ENCODE measurements around the gene CCL11. TPM values are rescaled to one million over a fixed set of nuclear protein-coding genes. Genes with fewer than 3 reads are reported as not detected.

The CCL11 gene
- total RNA-seq, 1 donor from 2014 or later = not detected

DNA sequence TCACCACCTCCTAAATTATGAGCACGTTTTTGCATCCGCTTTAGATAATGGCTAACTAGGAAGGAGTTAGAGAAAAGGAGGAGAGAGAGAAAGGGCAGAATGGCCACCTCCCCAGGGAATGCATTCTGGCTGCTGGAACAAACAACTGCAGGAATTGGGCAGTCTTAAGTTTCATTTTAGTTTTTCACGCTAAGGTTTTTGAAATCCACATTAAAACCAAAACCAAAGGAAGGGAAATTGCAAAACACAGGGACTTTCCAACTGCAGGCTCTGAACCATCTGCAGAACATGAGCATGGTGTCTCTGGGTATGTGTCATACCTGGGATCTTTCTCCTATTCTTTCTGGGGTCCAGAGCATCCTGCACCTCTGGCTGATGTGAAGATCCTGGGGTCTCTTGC is 21.6 kb downstream of the CCL11 start:
- H3K4me1 Mint-ChIP-seq (ENCODE audit: unreplicated experiment) = peaks cover 3% of the 10 kb centered on the region
- no peak overlapping the region for H3K27ac Mint-ChIP-seq

DNA sequence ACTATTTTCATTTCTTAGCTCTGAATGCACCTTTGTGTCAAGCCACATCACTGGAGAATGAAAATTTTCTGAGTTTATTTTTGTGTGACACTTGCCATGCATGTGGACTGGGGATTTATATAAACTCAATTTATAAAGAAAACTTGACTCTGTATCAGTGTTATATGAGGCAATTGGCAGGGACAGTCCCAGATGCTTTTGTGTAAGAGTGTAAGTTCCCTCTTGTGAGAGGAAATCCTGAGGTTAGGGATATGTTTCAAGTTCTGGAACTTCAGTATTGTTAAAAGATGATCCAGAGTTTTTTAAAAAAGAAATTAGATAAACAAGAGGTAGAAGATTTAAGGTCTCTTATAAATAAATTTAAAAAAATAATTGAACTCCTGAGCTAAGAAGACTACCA is 22.8 kb downstream of the CCL11 start:
- Mint-ChIP-seq H3K4me1 (ENCODE audit: unreplicated experiment) (peaks cover 6% of the 10 kb centered on the region), H3K9me3 (no peaks in the 10 kb centered on the region), H3K4me3 (no peak overlapping the region), H3K27ac (no peak overlapping the region), H3K36me3 (no peaks in the 10 kb centered on the region), H3K27me3 (peaks cover 9% of the 10 kb centered on the region)
- TF ChIP-seq, protein P1, sequence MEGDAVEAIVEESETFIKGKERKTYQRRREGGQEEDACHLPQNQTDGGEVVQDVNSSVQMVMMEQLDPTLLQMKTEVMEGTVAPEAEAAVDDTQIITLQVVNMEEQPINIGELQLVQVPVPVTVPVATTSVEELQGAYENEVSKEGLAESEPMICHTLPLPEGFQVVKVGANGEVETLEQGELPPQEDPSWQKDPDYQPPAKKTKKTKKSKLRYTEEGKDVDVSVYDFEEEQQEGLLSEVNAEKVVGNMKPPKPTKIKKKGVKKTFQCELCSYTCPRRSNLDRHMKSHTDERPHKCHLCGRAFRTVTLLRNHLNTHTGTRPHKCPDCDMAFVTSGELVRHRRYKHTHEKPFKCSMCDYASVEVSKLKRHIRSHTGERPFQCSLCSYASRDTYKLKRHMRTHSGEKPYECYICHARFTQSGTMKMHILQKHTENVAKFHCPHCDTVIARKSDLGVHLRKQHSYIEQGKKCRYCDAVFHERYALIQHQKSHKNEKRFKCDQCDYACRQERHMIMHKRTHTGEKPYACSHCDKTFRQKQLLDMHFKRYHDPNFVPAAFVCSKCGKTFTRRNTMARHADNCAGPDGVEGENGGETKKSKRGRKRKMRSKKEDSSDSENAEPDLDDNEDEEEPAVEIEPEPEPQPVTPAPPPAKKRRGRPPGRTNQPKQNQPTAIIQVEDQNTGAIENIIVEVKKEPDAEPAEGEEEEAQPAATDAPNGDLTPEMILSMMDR (conservative IDR thresholded peaks at IDR 0.05) = no peak
- no peak for DNase-seq (ENCODE audit: extremely low spot score, unreplicated experiment)

More for the DNA sequence above, 21.6 kb downstream of the CCL11 start:
- TF ChIP-seq, protein P1 (conservative IDR thresholded peaks at IDR 0.05) = no peak
- Mint-ChIP-seq H3K9me3 (no peaks in the 10 kb centered on the region), H3K4me3 (no peak overlapping the region), H3K36me3 (no peaks in the 10 kb centered on the region), H3K27me3 (peaks cover 6% of the 10 kb centered on the region)
- DNase-seq (ENCODE audit: extremely low spot score, unreplicated experiment) = no peak

DNA sequence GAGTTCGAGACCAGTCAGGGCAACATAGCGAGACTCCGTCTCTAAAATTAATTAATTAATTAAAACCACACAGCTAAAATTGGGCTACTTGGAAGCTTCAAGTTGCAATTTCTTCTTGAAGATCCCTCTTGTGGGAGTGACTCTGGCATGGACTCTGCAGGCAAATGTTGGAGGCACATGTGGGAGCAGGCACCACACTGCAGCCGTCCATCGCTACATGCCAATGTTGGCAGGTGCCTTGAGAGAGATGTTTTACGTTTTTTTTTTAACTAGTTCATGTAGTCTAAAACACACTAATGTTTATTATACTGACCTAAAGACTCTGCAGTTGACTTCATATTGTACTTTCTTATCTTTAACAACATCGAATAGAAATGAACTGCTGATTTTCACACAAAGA is 25.7 kb downstream of the CCL11 start:
- no peak overlapping the region for H3K27ac Mint-ChIP-seq
- no peaks in the 10 kb centered on the region for H3K9me3 Mint-ChIP-seq
- peaks cover 18% of the 10 kb centered on the region for H3K27me3 Mint-ChIP-seq
- H3K4me1 Mint-ChIP-seq (ENCODE audit: unreplicated experiment) = peaks cover 6% of the 10 kb centered on the region
- no peaks in the 10 kb centered on the region for H3K36me3 Mint-ChIP-seq
- DNase-seq (ENCODE audit: extremely low spot score, unreplicated experiment) = no peak
- H3K4me3 Mint-ChIP-seq = no peak overlapping the region
- TF ChIP-seq, protein P1 (conservative IDR thresholded peaks at IDR 0.05) = no peak

DNA sequence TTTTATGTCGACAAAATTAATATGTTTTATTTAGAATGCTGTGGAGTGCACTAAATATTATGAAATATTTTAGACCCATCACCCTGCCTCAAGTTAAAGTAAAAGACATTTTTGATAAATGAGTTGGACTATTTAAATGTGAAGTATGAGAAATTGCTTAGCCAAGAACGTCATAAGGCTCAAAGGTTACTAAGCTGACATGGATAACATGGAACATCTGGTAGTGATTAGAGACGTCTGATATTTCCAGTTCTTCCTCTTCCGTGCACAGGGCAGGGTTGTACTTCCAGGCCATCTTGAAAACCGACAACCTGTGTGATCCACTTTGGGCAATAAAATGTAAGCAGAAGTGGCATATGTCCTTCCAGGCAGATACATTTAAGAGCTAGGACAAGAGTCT is 26.5 kb downstream of the CCL11 start:
- TF ChIP-seq, protein P1 (conservative IDR thresholded peaks at IDR 0.05) = no peak
- no peak for DNase-seq (ENCODE audit: extremely low spot score, unreplicated experiment)
- Mint-ChIP-seq H3K27ac (peak overlapping the region; percentile 37), H3K27me3 (peaks cover 14% of the 10 kb centered on the region), H3K4me1 (ENCODE audit: unreplicated experiment) (peaks cover 6% of the 10 kb centered on the region), H3K9me3 (no peaks in the 10 kb centered on the region), H3K4me3 (no peak overlapping the region), H3K36me3 (no peaks in the 10 kb centered on the region)

DNA sequence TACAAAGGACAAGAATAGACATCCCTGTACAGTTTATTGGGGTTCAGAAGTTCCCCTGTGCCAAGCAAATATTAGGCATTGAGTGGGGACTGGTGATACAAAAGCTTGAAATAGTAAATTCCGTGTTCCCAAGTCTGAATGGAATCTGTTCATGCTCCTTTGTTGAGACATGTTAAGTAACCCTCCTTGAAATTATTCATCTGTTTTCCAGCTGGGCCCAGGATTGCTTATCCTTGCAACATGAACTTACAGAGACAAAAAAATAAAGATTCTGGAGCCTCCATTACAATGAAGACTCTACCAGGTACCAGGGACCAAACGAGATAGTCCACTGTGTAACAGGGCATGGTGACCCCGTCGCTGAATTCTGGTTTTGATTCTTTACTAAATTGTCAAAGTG is 27.6 kb downstream of the CCL11 start:
- Mint-ChIP-seq H3K9me3 (no peaks in the 10 kb centered on the region), H3K27me3 (peaks cover 14% of the 10 kb centered on the region), H3K4me1 (ENCODE audit: unreplicated experiment) (peaks cover 6% of the 10 kb centered on the region), H3K27ac (no peak overlapping the region), H3K4me3 (no peak overlapping the region), H3K36me3 (no peaks in the 10 kb centered on the region)
- DNase-seq (ENCODE audit: extremely low spot score, unreplicated experiment) = no peak
- TF ChIP-seq, protein P1 (conservative IDR thresholded peaks at IDR 0.05) = no peak

DNA sequence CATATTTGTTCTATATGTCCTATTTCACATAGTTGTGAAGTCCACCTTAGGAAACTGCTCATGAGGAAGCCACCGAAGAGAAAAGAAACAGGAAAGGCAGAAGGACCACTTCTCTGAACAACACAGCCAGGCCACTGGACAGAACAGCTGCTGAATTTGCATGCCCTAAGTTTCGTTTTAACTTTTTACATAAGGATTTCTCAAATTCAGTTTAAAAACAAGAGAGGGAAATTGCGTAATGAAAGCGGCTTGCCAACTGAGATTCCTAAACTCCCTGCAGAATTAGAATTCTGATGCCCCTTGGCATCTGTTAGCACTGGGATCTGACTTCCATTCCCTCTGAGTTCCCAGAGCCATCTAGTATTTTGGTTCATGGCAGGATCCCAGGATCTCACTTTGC is 28.7 kb downstream of the CCL11 start:
- Mint-ChIP-seq H3K27ac (no peak overlapping the region), H3K4me3 (no peak overlapping the region), H3K4me1 (ENCODE audit: unreplicated experiment) (peaks cover 6% of the 10 kb centered on the region), H3K27me3 (peaks cover 14% of the 10 kb centered on the region), H3K36me3 (no peaks in the 10 kb centered on the region), H3K9me3 (no peaks in the 10 kb centered on the region)
- TF ChIP-seq, protein P1 (conservative IDR thresholded peaks at IDR 0.05) = no peak
- DNase-seq (ENCODE audit: extremely low spot score, unreplicated experiment) = no peak

Measured in type B pancreatic cell (in vitro differentiated cells).